Measurements from ENCODE around the gene FGF8.

DNA sequence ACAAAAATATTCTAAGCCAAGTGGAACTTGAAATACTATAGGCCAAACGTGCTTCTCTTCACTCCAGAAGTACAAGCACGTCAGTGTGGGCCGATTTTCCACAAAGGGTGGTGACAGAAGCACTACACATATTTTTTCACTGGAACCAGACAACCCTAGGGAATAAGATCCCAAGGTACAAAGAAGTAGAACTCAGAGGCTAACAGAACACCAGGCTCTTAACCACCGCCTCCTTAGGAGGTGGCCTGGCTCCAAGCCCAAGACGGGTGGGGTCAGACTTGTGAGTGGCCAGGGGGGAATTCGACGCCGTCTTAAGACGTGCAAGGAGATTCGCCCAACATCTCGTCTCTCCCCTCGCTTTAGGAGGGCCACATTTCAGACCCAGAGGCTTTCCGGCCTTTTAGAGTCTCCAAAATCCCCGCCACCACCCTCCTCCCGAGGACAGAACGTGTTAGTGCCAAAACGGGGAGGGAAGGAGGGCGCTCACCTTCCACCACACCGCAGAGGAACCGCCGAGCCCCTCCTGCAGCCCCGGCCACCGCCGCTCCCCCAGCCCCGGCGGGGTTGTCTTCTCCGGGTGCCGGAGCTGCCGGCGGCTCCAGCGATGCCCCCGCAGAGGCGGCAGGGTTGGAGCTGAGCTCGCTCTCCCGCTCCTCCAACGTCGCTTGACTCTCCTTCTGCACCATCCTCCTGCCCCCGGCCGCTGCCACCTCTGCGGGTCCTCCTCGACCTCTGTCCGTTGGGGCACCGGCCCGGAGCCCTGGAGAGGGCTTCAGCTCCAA is 41.6 kb upstream of the FGF8 start:
- TF ChIP-seq, protein P1, sequence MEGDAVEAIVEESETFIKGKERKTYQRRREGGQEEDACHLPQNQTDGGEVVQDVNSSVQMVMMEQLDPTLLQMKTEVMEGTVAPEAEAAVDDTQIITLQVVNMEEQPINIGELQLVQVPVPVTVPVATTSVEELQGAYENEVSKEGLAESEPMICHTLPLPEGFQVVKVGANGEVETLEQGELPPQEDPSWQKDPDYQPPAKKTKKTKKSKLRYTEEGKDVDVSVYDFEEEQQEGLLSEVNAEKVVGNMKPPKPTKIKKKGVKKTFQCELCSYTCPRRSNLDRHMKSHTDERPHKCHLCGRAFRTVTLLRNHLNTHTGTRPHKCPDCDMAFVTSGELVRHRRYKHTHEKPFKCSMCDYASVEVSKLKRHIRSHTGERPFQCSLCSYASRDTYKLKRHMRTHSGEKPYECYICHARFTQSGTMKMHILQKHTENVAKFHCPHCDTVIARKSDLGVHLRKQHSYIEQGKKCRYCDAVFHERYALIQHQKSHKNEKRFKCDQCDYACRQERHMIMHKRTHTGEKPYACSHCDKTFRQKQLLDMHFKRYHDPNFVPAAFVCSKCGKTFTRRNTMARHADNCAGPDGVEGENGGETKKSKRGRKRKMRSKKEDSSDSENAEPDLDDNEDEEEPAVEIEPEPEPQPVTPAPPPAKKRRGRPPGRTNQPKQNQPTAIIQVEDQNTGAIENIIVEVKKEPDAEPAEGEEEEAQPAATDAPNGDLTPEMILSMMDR (IDR thresholded peaks at IDR 0.05), result no peak
- peak in 1 of 2 donors; percentile 46 for TF ChIP-seq POLR2A (IDR thresholded peaks at IDR 0.05)
